GM04504 (cell line): ENCODE results near the gene CYB561D2.

Experiments used
- DNase-seq: peaks from one replicate; pipeline ENCODE4 v3.0.0-alpha.2; 2012; ENCODE audit warnings: low read depth

The CYB561D2 gene

DNA sequence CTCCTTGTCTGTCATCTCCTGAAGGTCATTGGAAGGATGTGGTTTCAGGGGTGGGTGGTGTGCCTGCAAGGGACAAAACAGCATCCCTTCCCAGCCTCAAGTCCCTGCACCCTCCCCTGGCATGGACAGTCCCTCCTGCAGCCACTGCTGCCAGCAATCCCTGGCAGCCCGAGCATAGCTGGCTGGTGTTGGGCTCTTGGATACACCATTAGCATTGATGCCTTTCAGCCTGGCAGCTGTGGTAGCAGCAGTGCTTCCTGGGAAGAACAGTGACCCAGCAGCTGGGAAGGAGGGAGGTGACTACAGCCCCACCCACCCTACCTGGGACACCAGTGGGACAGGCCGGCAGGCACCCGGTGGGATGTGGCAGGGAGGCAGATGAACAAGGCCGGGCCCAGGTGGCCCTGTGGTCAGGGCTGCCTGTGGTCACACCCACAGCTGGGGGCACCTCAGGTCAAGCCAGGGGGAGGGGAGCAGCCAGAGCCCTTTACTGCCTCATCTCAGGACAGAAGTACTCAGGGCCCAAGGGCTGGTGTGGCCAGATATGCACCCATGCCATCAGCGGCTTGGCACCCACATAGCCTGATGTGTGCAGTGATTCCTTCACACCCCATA is 41.5 kb downstream of the CYB561D2 start:
- DNase-seq = no peak

DNA sequence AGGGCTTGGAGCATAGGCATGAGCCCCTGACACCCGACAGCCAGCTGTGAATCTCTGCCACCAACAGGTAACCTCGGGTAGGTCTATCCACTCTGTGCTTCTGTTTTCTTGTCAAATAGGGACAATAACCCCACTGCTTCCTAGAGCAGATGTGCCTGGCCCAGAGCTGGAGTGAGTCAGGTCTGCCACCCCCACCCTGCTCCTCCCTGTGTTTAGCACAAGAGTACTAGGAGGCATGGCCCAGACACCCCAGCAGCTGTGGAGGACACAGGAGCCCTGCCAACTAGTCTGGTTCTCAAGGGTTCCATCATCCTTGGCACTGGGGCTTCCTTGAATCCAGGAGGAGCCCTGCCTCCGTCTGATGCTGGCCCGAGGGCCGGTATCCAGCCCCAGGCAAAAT is 42.4 kb downstream of the CYB561D2 start:
- DNase-seq = no peak

DNA sequence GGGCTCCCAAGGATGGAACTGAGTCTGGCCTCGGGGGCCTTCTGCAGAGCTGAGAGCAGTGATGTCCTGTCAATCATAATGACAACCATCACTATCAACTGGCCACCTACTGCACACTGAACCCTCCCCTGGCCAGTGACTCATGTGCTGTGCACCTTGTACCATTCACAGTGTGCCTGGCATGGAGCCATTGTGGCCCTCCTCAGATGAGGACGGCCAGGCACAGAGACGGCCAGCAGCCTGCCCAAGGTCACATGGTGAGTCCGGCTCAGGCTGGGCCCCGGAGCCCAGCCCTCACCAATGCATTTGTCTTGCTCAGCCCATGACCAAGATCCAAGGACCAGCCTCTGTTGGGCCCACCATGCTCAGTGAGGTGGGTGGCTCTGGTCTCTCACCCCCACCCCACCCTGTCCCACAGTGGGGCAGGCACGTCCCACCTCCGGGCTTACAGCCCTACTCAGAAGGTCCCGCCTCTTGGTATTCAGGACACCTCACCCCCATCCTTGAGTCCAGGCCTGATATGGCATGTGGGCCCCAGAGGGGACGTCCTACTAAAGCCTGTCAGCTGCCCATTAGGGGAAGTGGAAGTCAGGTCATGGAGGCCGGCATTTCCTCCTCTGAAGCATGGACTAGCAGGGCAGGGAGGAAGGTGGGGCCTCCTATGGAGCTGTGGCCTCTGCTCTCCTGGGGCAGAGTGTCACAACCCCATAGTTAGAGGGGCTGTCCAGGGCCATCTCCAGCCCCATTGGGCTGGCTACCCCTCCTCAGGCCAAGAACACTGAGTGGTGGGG is 44.6 kb downstream of the CYB561D2 start:
- DNase-seq = no peak

DNA sequence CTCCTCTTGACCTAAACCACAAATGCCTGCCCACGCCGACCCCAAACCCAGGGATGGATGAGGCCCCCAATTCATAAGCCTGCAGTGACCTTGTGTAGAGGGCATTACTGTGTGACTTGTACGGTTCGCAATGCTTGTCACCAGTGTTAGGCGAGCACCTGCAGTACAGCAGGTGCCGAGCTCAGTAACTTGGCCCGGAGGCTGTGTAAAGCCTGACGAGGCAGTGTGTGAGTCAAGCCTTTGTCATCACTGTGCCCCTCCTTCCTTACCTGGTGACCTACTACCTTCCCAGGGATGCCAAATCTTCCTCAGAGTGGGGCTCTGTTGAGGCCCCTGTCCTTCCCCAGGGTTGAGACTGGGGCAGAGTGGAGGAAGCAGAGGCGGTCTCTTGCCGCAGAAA is 45.8 kb downstream of the CYB561D2 start:
- no peak for DNase-seq

DNA sequence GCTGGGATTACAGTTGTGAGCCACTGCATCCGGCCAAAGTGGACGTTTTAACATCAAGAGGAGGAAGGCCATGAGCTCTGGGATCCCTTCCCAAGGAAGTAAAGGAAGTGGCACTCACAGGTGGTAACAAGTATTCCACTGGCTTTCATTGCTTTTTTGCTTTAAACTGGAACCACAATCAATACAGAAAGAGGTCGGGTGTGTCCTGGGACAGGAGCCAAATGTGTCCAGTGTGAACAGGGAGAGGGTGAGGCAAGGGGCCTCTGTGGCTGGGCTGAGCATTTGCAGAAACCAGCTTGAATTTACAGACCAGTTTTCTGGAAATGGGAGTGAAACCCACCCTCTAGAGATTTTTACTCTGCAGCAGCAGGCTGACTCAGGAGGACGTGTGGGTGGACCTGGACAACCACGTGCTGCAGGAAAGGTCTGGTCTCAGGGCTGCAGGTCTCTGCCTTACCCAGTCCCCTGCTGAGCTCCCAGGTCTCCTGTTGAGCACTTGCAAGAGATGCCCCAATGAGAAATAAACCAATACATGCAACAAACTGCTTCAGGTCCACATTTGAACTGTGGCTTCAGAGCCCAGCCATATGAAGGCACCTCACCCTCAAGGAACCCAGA is 51.4 kb downstream of the CYB561D2 start:
- no peak for DNase-seq
